Thyroid gland (tissue), 4 donors: ENCODE data around the gene FOXE3.

Experiments
- POLR2A ChIP-seq, 2 donors: fragments of 450-650 bp; IDR thresholded peaks; one replicate each; pipeline ENCODE4 v1.6.1; 2017; ENCODE audit warnings: antibody characterized with exemption in 2 of 2, mild to moderate bottlenecking in 2 of 2, moderate library complexity in 1 of 2
- TF ChIP-seq, protein P1 (sequence below), 6 experiments: fragments of 200-600 bp in 3 of 6; fragments of 450-650 bp in 3 of 6; sonication (generic) in 3 of 6; IDR thresholded peaks; one replicate each; pipeline ENCODE4 v1.5.1; 2016 to 2019; ENCODE audit warnings: antibody characterized with exemption in 6 of 6, mild to moderate bottlenecking in 2 of 6, inconsistent platforms in 1 of 6, moderate library complexity in 1 of 6

DNA sequence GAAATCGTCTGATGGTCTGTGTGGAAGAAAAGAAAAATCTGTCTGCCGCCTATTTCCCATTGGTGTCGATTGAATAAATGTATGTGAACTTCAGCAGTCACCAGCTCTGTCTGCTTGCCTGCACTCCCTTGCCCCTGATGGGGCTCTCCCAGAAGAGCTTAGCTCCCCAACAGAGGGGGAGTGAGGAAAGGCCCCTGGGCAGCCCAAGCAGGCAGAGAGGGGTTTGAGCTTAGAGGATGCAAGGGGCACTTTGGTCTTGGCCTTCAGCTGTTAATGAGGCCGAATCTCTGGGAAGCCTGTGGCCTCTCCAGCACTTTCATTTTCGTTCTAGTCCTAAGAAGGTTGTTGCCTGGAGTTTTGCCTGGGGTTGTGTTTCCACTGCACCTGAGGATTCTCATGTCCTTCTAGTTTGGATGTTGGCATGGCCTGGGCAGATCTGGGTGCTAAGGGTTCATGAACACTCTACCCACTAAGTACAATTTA is 24.6 kb downstream of the FOXE3 start:
- TF ChIP-seq, protein P1, sequence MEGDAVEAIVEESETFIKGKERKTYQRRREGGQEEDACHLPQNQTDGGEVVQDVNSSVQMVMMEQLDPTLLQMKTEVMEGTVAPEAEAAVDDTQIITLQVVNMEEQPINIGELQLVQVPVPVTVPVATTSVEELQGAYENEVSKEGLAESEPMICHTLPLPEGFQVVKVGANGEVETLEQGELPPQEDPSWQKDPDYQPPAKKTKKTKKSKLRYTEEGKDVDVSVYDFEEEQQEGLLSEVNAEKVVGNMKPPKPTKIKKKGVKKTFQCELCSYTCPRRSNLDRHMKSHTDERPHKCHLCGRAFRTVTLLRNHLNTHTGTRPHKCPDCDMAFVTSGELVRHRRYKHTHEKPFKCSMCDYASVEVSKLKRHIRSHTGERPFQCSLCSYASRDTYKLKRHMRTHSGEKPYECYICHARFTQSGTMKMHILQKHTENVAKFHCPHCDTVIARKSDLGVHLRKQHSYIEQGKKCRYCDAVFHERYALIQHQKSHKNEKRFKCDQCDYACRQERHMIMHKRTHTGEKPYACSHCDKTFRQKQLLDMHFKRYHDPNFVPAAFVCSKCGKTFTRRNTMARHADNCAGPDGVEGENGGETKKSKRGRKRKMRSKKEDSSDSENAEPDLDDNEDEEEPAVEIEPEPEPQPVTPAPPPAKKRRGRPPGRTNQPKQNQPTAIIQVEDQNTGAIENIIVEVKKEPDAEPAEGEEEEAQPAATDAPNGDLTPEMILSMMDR (IDR thresholded peaks at IDR 0.05), result no peak
- TF ChIP-seq POLR2A (IDR thresholded peaks at IDR 0.05), result no peak
